Skeletal muscle satellite cell (primary cell): ENCODE measurements around the gene NLGN1.

ENCODE experiments used
- H3K27me3 ChIP-seq: 2 replicates; pipeline ENCODE4 v1.7.0; 2013; ENCODE audit warnings: low read length; ENCODE audit not compliant: control insufficient read depth, insufficient read depth
- H3K36me3 ChIP-seq: 2 replicates; pipeline ENCODE4 v1.7.0; 2013; ENCODE audit warnings: mild to moderate bottlenecking, control low read depth, low read length; ENCODE audit not compliant: insufficient read depth
- H3K4me1 ChIP-seq: 2 replicates; pipeline ENCODE4 v1.7.0; 2013; ENCODE audit warnings: low read length; ENCODE audit not compliant: control insufficient read depth, insufficient read depth
- H3K4me2 ChIP-seq: 2 replicates; pipeline ENCODE4 v1.7.0; 2013; ENCODE audit warnings: mild to moderate bottlenecking, low read length
- H3K4me3 ChIP-seq: 2 replicates; pipeline ENCODE4 v1.7.0; 2013; ENCODE audit warnings: low read length
- H3K9ac ChIP-seq: 2 replicates; pipeline ENCODE4 v1.7.0; 2013; ENCODE audit warnings: mild to moderate bottlenecking, low read depth, low read length, moderate library complexity
- H3K9me3 ChIP-seq: replicated peaks from 2 replicates; pipeline ENCODE4 v1.7.0; 2013; ENCODE audit warnings: mild to moderate bottlenecking, control low read depth, low read length

Gene NLGN1

DNA sequence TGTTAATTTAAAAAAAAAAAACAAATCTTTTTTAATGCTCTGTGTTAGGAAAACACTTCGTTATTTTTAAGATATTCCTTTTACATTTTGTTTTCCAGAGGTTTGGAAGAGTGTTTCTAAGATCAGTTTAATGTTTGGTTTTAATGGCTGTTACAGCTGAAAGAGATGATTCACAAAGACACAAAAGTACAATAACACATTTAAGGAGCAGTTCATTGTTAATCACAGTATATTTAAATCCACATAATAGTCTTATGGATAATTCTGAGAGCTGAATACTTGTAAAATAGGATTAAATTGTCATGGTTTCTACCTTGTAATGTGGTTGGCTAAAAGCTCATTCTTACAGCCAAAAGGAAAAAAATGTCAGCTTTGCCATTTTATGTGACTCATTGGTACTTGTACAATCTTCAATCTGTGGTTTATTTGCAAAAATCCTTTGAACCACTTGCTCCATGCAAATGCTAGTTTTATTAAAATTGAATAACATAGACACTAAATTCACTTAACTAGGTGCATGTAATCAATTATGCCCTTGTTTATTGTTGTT lies 426.4 kb downstream of the NLGN1 start:
- Histone ChIP-seq H3K36me3 (no peaks in the 10 kb centered on the region), H3K4me3 (no peak overlapping the region), H3K27me3 (no peaks in the 10 kb centered on the region), H3K9ac (no peak overlapping the region), H3K4me1 (peaks cover 8% of the 10 kb centered on the region), H3K9me3 (no peaks in the 10 kb centered on the region), H3K4me2 (no peak overlapping the region)

DNA sequence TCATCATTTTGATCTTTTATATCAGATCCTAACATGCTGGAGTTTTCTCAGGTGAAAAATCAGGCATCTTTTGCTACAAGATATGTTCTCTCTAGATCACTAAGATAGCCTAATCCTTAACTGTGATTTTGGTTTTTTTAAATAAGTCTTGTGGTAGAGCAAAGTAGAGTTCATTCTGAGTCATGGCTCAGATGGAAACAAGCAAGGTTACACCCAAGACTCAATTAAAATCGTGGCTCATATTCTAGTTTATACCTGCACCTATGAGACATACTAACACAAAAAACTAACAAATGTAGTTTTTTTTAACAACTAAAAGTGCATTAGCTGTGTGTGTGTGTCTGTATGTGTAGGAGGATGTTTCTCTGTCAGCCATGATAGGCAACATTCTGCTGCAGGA lies 428.2 kb downstream of the NLGN1 start:
- H3K9ac ChIP-seq, result no peak overlapping the region
- H3K4me1 ChIP-seq, result peaks cover 8% of the 10 kb centered on the region
- no peaks in the 10 kb centered on the region for H3K9me3 ChIP-seq
- H3K27me3 ChIP-seq, result no peaks in the 10 kb centered on the region
- H3K4me3 ChIP-seq, result no peak overlapping the region
- no peaks in the 10 kb centered on the region for H3K36me3 ChIP-seq
- no peak overlapping the region for H3K4me2 ChIP-seq

DNA sequence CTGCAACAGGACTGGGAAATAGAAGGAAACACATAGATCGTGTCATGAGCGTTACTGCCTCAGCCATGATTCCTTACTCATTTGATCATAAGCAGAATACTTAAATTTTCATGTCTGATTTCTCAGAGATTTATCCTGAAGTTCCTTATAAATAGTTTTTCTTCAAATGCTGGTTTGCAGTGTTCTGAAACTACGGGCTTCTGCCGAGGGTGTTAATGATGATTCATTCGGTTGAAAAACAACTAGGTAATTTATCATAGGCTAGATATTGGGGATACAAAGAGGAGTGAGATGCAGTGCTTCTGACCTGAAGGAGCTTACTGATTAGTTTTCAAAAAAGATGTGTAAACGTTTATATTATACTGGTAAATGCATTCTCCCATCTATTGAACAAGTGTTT lies 428.9 kb downstream of the NLGN1 start:
- Histone ChIP-seq H3K4me3 (no peak overlapping the region), H3K36me3 (no peaks in the 10 kb centered on the region), H3K4me2 (no peak overlapping the region)

DNA sequence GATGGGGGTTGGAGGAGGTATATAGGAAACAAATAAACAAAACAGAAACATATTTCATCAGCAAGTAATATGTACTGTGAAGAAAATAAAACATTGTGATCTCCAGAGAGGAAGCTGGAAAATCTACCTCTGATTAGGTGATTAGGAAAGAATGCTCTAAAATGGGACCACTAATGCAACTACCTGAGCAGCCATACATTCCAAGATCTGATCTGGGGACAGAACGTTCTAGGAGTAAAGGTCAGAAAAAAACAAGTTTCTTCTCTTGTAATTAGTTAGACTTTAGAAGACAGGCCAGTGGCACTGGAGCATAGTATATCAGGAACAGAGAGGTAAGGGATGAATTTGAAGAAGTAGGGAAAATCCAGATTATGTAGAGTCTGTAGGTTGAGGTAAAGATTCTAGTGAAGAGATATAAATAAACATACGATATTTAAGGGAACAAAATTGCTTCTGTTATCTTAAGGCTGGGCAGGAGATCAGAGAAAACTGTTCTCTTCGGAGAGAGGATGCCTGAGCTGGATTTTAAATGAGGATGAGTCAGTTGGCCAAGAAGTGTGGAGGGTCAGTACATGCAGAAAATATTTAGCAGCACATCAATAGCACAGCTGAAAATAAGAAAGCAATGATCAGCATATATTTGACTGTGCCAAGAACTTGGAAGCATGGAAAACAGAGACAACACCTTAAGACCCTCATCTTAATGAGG lies 429.5 kb downstream of the NLGN1 start:
- Histone ChIP-seq H3K4me3 (no peak overlapping the region), H3K36me3 (no peaks in the 10 kb centered on the region), H3K9me3 (no peaks in the 10 kb centered on the region), H3K9ac (no peak overlapping the region), H3K4me2 (no peak overlapping the region), H3K4me1 (peaks cover 8% of the 10 kb centered on the region), H3K27me3 (no peaks in the 10 kb centered on the region)

More for the DNA sequence above, 428.9 kb downstream of the NLGN1 start:
- Histone ChIP-seq H3K9ac (no peak overlapping the region), H3K4me1 (peaks cover 8% of the 10 kb centered on the region), H3K27me3 (no peaks in the 10 kb centered on the region), H3K9me3 (no peaks in the 10 kb centered on the region)

DNA sequence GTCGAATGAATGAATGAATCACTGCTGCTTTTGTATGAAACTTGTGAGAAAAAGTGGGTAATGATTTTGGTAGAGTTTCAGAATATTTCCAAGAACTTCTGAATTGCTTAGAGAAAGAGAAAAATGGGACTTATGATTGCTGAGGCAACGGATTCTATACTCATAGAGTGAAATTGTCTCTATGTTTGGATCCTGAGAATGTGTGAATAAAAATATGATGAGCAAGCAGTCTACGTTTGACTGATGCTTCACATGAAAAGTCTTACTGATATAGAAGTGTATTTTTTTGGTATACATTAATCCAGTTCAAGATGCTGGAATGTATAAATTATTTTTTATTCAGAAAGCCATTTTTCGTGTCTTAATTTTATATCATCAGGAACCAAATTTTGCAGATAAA lies 441.1 kb downstream of the NLGN1 start:
- Histone ChIP-seq H3K9ac (no peak overlapping the region), H3K4me3 (no peak overlapping the region), H3K27me3 (no peaks in the 10 kb centered on the region), H3K9me3 (no peaks in the 10 kb centered on the region), H3K36me3 (no peaks in the 10 kb centered on the region), H3K4me2 (no peak overlapping the region), H3K4me1 (no peaks in the 10 kb centered on the region)

DNA sequence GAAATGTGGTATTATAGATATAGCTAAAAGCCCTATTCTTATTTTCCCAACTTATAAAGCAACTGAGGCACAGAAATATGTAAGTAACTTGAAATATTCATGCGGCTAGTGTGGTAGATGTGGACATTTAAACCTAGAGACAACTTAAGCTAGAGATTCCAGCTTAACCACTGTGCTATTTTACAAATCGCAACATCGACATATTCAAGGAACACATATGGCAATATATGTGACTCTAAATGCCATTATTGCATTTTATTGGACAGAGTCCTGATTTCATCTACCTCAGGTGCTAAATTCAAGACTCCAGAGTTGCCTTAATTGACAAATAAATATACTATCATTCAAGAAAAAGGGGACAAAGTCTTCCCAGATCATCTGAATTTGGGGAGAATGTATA lies 442.3 kb downstream of the NLGN1 start:
- H3K4me1 ChIP-seq, result no peaks in the 10 kb centered on the region

DNA sequence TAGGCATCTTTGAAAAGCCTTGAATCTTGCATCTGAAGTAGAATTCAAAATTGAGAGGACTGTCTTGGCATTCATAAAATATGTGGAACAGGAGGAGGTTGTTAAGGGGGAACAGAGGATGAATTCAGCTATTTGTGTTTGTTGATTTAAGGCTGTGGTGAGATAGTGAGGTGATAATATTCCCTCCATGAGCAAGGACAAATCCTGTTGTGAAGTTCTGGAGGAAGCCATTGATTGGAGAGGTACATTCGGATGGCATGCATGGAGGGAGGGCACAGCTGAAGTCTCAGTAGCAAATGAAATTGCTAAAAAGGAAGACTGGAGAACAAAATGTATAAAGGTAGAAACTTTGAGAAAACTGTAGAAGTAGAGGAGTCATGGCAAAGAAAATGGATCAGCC lies 443.8 kb downstream of the NLGN1 start:
- H3K4me2 ChIP-seq, result no peak overlapping the region
- no peaks in the 10 kb centered on the region for H3K9me3 ChIP-seq
- H3K4me1 ChIP-seq, result no peaks in the 10 kb centered on the region
- H3K9ac ChIP-seq, result no peak overlapping the region
- no peaks in the 10 kb centered on the region for H3K36me3 ChIP-seq
- H3K4me3 ChIP-seq, result no peak overlapping the region
- H3K27me3 ChIP-seq, result no peaks in the 10 kb centered on the region

More for the DNA sequence above, 442.3 kb downstream of the NLGN1 start:
- H3K9ac ChIP-seq, result no peak overlapping the region
- H3K36me3 ChIP-seq, result no peaks in the 10 kb centered on the region
- H3K4me3 ChIP-seq, result no peak overlapping the region
- H3K9me3 ChIP-seq, result no peaks in the 10 kb centered on the region
- H3K27me3 ChIP-seq, result no peaks in the 10 kb centered on the region
- H3K4me2 ChIP-seq, result no peak overlapping the region

DNA sequence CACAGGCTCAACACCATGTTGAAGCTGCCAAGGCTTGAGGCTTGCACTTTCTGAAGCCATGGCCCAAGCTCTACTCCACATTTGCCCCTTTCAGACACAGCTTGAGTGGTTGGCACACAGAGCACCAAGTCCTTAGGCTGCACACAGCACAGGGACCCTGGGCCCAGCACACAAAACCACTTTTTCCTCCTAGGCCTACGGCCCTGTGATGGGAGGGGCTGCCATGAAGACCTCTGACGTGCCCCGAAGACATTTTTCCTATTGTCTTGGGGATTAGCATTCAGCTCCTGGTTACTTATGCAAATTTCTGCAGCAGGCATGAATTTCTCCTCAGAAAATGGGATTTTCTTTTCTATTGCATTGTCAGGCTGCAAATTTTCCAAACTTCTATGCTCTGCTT lies 445.5 kb downstream of the NLGN1 start:
- H3K4me3 ChIP-seq, result no peak overlapping the region
- H3K4me2 ChIP-seq, result no peak overlapping the region
- no peaks in the 10 kb centered on the region for H3K9me3 ChIP-seq
- no peaks in the 10 kb centered on the region for H3K36me3 ChIP-seq
- H3K9ac ChIP-seq, result no peak overlapping the region
- no peaks in the 10 kb centered on the region for H3K4me1 ChIP-seq
- H3K27me3 ChIP-seq, result no peaks in the 10 kb centered on the region

DNA sequence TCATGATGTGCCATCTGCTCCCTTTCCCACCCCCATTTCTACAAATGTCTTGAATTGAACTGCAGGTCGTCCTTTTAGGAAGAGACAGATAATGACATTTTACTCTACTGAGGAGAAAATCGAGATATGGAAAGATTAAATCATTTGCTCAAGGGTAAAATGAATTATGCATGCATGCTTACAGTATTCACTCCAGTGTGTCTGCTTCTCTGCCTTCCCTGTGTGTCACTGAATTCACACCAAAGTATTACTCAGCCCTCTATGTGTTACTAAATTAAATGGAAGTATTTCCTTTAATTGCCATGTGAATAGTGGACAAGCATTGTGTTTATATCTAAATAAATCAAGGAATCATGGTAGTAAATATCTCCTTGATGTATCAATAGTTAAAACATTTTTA lies 449.0 kb downstream of the NLGN1 start:
- no peak overlapping the region for H3K9ac ChIP-seq
- no peaks in the 10 kb centered on the region for H3K4me1 ChIP-seq
- H3K4me3 ChIP-seq, result no peak overlapping the region
- no peaks in the 10 kb centered on the region for H3K36me3 ChIP-seq
- H3K27me3 ChIP-seq, result no peaks in the 10 kb centered on the region
- no peak overlapping the region for H3K4me2 ChIP-seq
- no peaks in the 10 kb centered on the region for H3K9me3 ChIP-seq

DNA sequence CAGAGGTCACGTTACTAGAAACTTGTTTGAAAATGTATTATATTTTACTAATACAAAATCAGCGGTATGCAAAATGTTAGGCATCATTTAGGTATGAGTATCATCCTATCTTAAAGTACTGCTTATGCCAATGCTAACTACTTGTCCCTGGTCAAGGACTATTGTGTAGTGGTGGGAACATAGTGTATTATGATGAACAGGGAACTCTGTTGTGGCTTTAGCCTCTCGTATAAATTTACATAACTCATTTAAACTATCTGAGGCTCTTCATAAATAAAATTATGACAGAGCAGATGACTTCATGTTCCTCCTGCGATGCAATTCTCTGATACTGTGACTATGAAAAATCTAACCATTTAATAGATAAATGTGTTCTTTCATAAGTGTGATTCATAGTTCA lies 451.9 kb downstream of the NLGN1 start:
- H3K27me3 ChIP-seq, result no peaks in the 10 kb centered on the region
- no peaks in the 10 kb centered on the region for H3K36me3 ChIP-seq
- no peaks in the 10 kb centered on the region for H3K9me3 ChIP-seq
- no peak overlapping the region for H3K4me3 ChIP-seq
- no peak overlapping the region for H3K9ac ChIP-seq
- H3K4me2 ChIP-seq, result no peak overlapping the region
- no peaks in the 10 kb centered on the region for H3K4me1 ChIP-seq

DNA sequence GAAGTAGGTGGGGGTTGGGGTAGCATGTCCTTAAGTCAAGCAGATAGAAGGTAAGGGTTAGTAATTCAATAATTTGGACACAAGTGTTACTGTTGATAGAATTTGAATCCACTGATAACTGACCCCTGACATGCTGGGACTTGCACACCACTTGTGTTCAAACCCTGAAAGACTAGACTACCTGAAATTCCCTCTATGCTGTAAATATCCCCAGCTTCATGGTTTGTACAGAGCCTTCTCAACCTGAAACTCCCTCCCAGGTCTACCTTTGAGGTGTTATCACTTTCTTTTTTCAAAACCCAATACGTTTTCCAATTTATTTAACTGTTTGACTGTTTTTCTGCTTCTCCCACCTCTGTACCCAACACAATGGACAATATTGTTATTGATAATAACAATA lies 459.6 kb downstream of the NLGN1 start:
- Histone ChIP-seq H3K9me3 (no peaks in the 10 kb centered on the region), H3K4me2 (no peak overlapping the region), H3K4me1 (no peaks in the 10 kb centered on the region), H3K4me3 (no peak overlapping the region), H3K36me3 (no peaks in the 10 kb centered on the region), H3K9ac (no peak overlapping the region), H3K27me3 (no peaks in the 10 kb centered on the region)

DNA sequence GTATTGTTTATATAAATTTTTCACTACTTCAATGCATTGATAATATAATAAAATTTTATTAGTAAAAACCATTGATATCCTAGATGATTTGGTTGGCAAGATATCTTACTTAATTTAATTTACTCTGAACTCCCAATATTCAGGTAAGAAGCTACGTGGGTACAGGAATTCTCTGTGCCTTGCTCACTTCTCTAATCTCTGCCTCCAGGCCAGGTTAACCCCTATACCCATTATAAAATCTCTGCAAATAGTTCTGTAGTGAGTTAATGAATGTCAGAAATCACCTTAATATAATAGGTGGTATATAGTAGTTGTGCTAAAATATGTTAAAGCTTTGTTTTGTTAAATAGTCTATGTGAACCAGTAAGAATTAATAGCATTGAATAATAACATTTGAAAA lies 465.2 kb downstream of the NLGN1 start:
- Histone ChIP-seq H3K4me3 (no peak overlapping the region), H3K36me3 (no peaks in the 10 kb centered on the region), H3K4me1 (no peaks in the 10 kb centered on the region), H3K4me2 (no peak overlapping the region), H3K27me3 (no peaks in the 10 kb centered on the region), H3K9me3 (no peaks in the 10 kb centered on the region), H3K9ac (no peak overlapping the region)
